HEK293 (cell line): Measurements from ENCODE around the gene LHFPL2.

Source experiments
- CTCF ChIA-PET: fragments of 350-600 bp; formaldehyde crosslinking; extraction: SDS; loops from one replicate; lab custom pipeline; 2021; ENCODE audit warnings: antibody characterized with exemption; lab: Yijun Ruan, JAX
- POLR2A ChIA-PET: fragments of 300-600 bp; formaldehyde crosslinking; extraction: SDS; loops from one replicate; lab custom pipeline; 2020; ENCODE audit warnings: antibody characterized with exemption, inconsistent platforms; lab: Yijun Ruan, JAX
- H3K27ac ChIP-seq: fragments of 200-500 bp; sonication (Bioruptor generic); 2 replicates; pipeline ENCODE4 v1.5.1; 2014; ENCODE audit warnings: low read depth, low read length, control low read depth, inconsistent platforms; ENCODE audit errors: extremely low read depth
- H3K36me3 ChIP-seq, 2 experiments: fragments of 200-500 bp in 1 of 2; sonication (Bioruptor generic) in 1 of 2; 1 replicate in 1 of 2; 2 replicates in 1 of 2; pipeline ENCODE4 v1.5.1; 2014 to 2017; ENCODE audit warnings: inconsistent platforms in 2 of 2, low read length in 2 of 2; ENCODE audit not compliant: control insufficient read depth in 2 of 2, insufficient read depth in 1 of 2
- H3K4me1 ChIP-seq: fragments of 200-500 bp; sonication (Bioruptor generic); 2 replicates; pipeline ENCODE4 v1.5.1; 2014; ENCODE audit warnings: mild to moderate bottlenecking, low read length, inconsistent platforms; ENCODE audit not compliant: control insufficient read depth, insufficient read depth
- H3K4me3 ChIP-seq: 2 replicates; pipeline ENCODE4 v1.5.1; 2011; ENCODE audit warnings: low read depth, mild to moderate bottlenecking, control low read depth, low read length, moderate library complexity
- H3K9me3 ChIP-seq: fragments of 200-500 bp; sonication (Bioruptor generic); 2 replicates; pipeline ENCODE4 v1.5.1; 2014; ENCODE audit warnings: low read depth, low read length, inconsistent platforms; ENCODE audit not compliant: control insufficient read depth, insufficient read depth
- GLIS1 ChIP-seq: fragments of 450-650 bp; formaldehyde crosslinking; IDR thresholded peaks from 2 replicates; pipeline ENCODE4 v1.5.1; 2016; ENCODE audit warnings: missing biosample characterization, missing genetic modification characterization
- KLF1 ChIP-seq: fragments of 450-650 bp; formaldehyde crosslinking; IDR thresholded peaks from 2 replicates; pipeline ENCODE4 v1.5.1; 2016; ENCODE audit warnings: missing biosample characterization, missing genetic modification characterization
- KLF8 ChIP-seq: fragments of 450-650 bp; formaldehyde crosslinking; IDR thresholded peaks from 2 replicates; pipeline ENCODE4 v1.5.1; 2016; ENCODE audit warnings: missing biosample characterization, missing genetic modification characterization
- SCRT2 ChIP-seq: fragments of 450-650 bp; formaldehyde crosslinking; IDR thresholded peaks from 2 replicates; pipeline ENCODE4 v1.5.1; 2016; ENCODE audit warnings: missing biosample characterization, missing genetic modification characterization
- ZBTB20 ChIP-seq: fragments of 450-650 bp; formaldehyde crosslinking; IDR thresholded peaks from 2 replicates; pipeline ENCODE4 v1.5.1; 2016; ENCODE audit warnings: missing biosample characterization, missing genetic modification characterization
- ZFP37 ChIP-seq: fragments of 450-650 bp; formaldehyde crosslinking; IDR thresholded peaks from 2 replicates; pipeline ENCODE4 v1.5.1; 2016; ENCODE audit warnings: missing biosample characterization, missing genetic modification characterization
- ZNF140 ChIP-seq: fragments of 450-650 bp; formaldehyde crosslinking; IDR thresholded peaks from 2 replicates; pipeline ENCODE4 v1.5.1; 2016; ENCODE audit warnings: missing biosample characterization, missing genetic modification characterization
- ZNF19 ChIP-seq: fragments of 450-650 bp; formaldehyde crosslinking; IDR thresholded peaks from 2 replicates; pipeline ENCODE4; 2016; ENCODE audit warnings: missing biosample characterization, missing genetic modification characterization, low read depth
- ZNF211 ChIP-seq: fragments of 450-650 bp; formaldehyde crosslinking; IDR thresholded peaks from 2 replicates; pipeline ENCODE4 v1.5.1; 2016; ENCODE audit warnings: low read depth, missing biosample characterization, missing genetic modification characterization
- ZNF394 ChIP-seq: fragments of 450-650 bp; formaldehyde crosslinking; IDR thresholded peaks from 2 replicates; pipeline ENCODE4 v1.5.1; 2016; ENCODE audit warnings: missing biosample characterization, missing genetic modification characterization, mild to moderate bottlenecking, moderate library complexity, borderline replicate concordance
- ZNF510 ChIP-seq: fragments of 450-650 bp; formaldehyde crosslinking; IDR thresholded peaks from 2 replicates; pipeline ENCODE4 v1.5.1; 2018; ENCODE audit warnings: mild to moderate bottlenecking, missing genetic modification characterization, missing biosample characterization; ENCODE audit not compliant: insufficient replicate concordance
- ZNF521 ChIP-seq: fragments of 450-650 bp; formaldehyde crosslinking; IDR thresholded peaks from 2 replicates; pipeline ENCODE4 v1.5.1; 2017; ENCODE audit warnings: missing biosample characterization, mild to moderate bottlenecking, missing genetic modification characterization
- ZNF561 ChIP-seq: fragments of 450-650 bp; IDR thresholded peaks from 2 replicates; pipeline ENCODE4 v1.5.1; 2018; ENCODE audit warnings: missing biosample characterization, missing genetic modification characterization, borderline replicate concordance
- ZNF660 ChIP-seq: fragments of 450-650 bp; IDR thresholded peaks from 2 replicates; pipeline ENCODE4 v1.5.1; 2018; ENCODE audit warnings: missing biosample characterization, mild to moderate bottlenecking, missing genetic modification characterization
- TF ChIP-seq, protein P1 (sequence below): fragments of 450-650 bp; formaldehyde crosslinking; IDR thresholded peaks from 2 replicates; pipeline ENCODE4 v1.5.1; 2016; ENCODE audit warnings: missing biosample characterization, missing genetic modification characterization
- TF ChIP-seq, protein P2 (sequence below): fragments of 450-650 bp; formaldehyde crosslinking; conservative IDR thresholded peaks from 2 replicates; pipeline ENCODE4 v1.5.1; 2016; ENCODE audit warnings: low read depth, missing biosample characterization, missing genetic modification characterization
- TF ChIP-seq, protein P3 (sequence below): fragments of 450-650 bp; formaldehyde crosslinking; IDR thresholded peaks from 2 replicates; pipeline ENCODE4 v1.5.1; 2016; ENCODE audit warnings: missing biosample characterization, missing genetic modification characterization

LHFPL2 gene

DNA sequence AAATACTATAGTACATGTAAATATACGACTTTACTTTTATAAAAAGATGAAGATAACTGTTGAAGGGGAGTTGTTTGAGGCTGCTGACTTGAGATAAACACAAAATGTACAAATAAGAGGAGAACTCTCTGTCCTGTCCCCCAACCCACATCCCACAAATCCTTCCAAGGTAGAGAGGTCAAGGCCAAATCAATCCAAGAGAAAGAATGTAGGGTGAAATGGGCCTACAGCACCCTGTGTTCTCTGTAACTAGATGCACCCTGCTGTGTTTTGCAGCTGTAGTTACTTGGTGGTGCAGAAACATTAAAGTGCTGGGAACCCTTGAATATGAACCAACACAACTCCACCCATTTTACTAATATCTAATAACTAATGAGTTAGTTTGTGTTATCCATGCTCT is 2.0 kb upstream of the LHFPL2 start:
- no peak for TF ChIP-seq ZNF140 (tag by site-specific recombination)
- no peak for TF ChIP-seq ZNF211 (tag by site-specific recombination)
- TF ChIP-seq ZNF510 (tag by site-specific recombination): no peak
- no peak for TF ChIP-seq ZNF521
- peaks cover 21% of the 10 kb centered on the region for H3K4me1 ChIP-seq
- no peak overlapping the region for H3K4me3 ChIP-seq
- H3K9me3 ChIP-seq: no peaks in the 10 kb centered on the region
- POLR2A ChIA-PET: no interaction called here
- CTCF ChIA-PET: no interaction called here
- H3K27ac ChIP-seq: no peak overlapping the region
- no peaks in the 10 kb centered on the region; a peak in 1 of 3 replicates for H3K36me3 ChIP-seq

DNA sequence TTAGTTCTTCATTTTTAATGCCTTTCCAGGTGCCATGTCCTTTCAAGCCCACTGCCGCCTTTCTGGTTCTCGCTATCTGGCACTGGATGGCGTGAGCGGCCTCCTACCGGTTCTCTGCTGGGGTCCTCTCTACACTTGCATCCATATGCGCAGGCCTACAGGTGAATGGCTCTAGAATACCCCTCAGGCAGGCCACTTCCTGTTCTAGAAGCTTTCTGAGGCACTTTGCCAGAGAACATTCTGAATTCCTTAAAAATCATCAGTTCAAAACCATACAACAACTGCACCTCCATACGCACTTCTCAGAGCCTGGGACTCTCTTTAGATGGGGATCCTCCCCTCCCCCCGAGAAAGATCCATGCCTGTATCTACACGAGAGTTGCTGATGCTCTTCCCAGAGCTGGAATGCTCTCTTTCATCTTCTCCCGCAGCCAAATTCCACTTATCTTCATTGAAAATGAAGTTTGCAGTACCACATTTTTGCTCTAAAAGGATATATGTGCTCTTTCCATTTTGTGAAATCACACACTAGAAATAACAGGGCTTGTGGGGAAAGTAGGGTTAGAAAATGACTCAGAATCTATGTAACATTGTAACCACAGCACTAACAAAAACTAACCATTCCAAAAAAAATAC is 1.4 kb upstream of the LHFPL2 start:
- Histone ChIP-seq H3K9me3 (no peaks in the 10 kb centered on the region), H3K36me3 (no peaks in the 10 kb centered on the region; a peak in 1 of 3 replicates), H3K4me1 (peaks cover 21% of the 10 kb centered on the region), H3K27ac (no peak overlapping the region), H3K4me3 (no peak overlapping the region)
- ChIA-PET CTCF (no interaction called here), POLR2A (no interaction called here)
- TF ChIP-seq KLF1 (tag by site-specific recombination) (no peak), GLIS1 (tag by site-specific recombination) (peak; percentile 14; the same call in 1 of the 2 replicates)

DNA sequence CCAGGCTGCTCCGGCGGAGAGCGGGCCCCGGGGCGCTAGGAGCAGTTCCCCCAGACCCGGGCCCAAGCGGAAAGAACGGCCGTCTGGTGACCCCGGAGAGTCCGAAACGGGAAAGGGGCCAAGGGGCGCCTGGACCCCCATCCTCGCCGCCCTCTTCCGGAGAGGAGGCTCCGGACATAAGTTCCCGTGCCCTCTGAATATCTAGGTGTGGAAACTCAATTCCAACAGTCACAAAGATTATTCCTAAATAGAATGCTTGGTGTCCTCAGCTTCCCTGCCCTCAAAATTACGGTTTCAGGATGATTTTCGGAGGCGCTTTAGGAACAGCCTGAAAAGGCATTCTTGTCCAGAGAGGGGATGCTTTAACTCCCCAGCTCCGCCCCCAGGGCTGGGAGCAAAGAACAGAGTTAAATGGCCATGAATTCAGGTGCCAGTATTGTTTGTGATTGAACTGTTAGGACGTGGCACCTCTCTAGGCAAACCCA is 681 bp upstream of the LHFPL2 start:
- H3K4me3 ChIP-seq: peak overlapping the region; percentile 77
- H3K27ac ChIP-seq: peak overlapping the region; percentile 95
- peak; percentile 44; the same call in 1 of the 2 replicates for TF ChIP-seq ZNF394 (tag by site-specific recombination)
- TF ChIP-seq ZFP37 (tag by site-specific recombination): 0 out of 2 replicates have a peak, but pooled peaks have one; percentile 24
- TF ChIP-seq ZNF561 (tag by site-specific recombination): peak; percentile 53; the same call in 1 of the 2 replicates
- peak; percentile 10; the same call in 1 of the 2 replicates for TF ChIP-seq KLF8 (tag by site-specific recombination)
- TF ChIP-seq, protein P1, sequence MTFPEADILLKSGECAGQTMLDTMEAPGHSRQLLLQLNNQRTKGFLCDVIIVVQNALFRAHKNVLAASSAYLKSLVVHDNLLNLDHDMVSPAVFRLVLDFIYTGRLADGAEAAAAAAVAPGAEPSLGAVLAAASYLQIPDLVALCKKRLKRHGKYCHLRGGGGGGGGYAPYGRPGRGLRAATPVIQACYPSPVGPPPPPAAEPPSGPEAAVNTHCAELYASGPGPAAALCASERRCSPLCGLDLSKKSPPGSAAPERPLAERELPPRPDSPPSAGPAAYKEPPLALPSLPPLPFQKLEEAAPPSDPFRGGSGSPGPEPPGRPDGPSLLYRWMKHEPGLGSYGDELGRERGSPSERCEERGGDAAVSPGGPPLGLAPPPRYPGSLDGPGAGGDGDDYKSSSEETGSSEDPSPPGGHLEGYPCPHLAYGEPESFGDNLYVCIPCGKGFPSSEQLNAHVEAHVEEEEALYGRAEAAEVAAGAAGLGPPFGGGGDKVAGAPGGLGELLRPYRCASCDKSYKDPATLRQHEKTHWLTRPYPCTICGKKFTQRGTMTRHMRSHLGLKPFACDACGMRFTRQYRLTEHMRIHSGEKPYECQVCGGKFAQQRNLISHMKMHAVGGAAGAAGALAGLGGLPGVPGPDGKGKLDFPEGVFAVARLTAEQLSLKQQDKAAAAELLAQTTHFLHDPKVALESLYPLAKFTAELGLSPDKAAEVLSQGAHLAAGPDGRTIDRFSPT (tag by site-specific recombination): no peak
- TF ChIP-seq SCRT2 (tag by site-specific recombination): no peak
- TF ChIP-seq, protein P2, sequence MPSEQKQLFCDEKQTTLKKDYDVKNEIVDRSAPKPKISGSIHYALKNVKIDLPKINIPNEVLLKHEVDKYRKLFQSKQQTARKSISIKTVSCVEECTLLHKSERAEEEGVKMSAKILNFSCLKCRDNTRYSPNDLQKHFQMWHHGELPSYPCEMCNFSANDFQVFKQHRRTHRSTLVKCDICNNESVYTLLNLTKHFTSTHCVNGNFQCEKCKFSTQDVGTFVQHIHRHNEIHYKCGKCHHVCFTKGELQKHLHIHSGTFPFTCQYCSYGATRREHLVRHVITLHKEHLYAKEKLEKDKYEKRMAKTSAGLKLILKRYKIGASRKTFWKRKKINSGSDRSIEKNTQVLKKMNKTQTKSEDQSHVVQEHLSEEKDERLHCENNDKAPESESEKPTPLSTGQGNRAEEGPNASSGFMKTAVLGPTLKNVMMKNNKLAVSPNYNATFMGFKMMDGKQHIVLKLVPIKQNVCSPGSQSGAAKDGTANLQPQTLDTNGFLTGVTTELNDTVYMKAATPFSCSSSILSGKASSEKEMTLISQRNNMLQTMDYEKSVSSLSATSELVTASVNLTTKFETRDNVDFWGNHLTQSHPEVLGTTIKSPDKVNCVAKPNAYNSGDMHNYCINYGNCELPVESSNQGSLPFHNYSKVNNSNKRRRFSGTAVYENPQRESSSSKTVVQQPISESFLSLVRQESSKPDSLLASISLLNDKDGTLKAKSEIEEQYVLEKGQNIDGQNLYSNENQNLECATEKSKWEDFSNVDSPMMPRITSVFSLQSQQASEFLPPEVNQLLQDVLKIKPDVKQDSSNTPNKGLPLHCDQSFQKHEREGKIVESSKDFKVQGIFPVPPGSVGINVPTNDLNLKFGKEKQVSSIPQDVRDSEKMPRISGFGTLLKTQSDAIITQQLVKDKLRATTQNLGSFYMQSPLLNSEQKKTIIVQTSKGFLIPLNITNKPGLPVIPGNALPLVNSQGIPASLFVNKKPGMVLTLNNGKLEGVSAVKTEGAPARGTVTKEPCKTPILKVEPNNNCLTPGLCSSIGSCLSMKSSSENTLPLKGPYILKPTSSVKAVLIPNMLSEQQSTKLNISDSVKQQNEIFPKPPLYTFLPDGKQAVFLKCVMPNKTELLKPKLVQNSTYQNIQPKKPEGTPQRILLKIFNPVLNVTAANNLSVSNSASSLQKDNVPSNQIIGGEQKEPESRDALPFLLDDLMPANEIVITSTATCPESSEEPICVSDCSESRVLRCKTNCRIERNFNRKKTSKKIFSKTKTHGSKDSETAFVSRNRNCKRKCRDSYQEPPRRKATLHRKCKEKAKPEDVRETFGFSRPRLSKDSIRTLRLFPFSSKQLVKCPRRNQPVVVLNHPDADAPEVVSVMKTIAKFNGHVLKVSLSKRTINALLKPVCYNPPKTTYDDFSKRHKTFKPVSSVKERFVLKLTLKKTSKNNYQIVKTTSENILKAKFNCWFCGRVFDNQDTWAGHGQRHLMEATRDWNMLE (tag by site-specific recombination): no peak
- TF ChIP-seq ZNF19 (tag by site-specific recombination): no peak
- peak; percentile 32 for TF ChIP-seq ZBTB20 (tag by site-specific recombination)
- TF ChIP-seq ZNF660 (tag by site-specific recombination): 0 out of 2 replicates have a peak, but pooled peaks have one; percentile 6
- TF ChIP-seq, protein P3, sequence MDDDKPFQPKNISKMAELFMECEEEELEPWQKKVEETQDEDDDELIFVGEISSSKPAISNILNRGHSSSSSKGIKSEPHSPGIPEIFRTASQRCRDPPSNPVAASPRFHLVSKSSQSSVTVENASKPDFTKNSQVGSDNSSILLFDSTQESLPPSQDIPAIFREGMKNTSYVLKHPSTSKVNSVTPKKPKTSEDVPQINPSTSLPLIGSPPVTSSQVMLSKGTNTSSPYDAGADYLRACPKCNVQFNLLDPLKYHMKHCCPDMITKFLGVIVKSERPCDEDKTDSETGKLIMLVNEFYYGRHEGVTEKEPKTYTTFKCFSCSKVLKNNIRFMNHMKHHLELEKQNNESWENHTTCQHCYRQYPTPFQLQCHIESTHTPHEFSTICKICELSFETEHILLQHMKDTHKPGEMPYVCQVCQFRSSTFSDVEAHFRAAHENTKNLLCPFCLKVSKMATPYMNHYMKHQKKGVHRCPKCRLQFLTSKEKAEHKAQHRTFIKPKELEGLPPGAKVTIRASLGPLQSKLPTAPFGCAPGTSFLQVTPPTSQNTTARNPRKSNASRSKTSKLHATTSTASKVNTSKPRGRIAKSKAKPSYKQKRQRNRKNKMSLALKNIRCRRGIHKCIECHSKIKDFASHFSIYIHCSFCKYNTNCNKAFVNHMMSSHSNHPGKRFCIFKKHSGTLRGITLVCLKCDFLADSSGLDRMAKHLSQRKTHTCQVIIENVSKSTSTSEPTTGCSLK (tag by site-specific recombination): no peak

More for the DNA sequence above, 681 bp upstream of the LHFPL2 start:
- Histone ChIP-seq H3K9me3 (no peaks in the 10 kb centered on the region), H3K4me1 (peaks cover 19% of the 10 kb centered on the region), H3K36me3 (no peaks in the 10 kb centered on the region; a peak in 1 of 3 replicates)
- POLR2A ChIA-PET: interaction anchor here (0.6 to 2.3 kb wide), 5 partner anchors 9 to 289 kb away, joined by 3 to 9 read pairs (median 4); partner anchors contain the start of gene SCAMP1
- CTCF ChIA-PET: interaction anchor here (1.5 kb wide), 1 partner anchor 11 kb away, joined by 7 read pairs; no protein-coding TSS in a partner anchor
